Activated CD8-positive, alpha-beta memory T cell treated with anti-CD3 and anti-CD28 coated beads, Interleukin-2, amount 50 U/mL, for 24 hours (primary cell): ENCODE data around the gene FGR.

ENCODE experiments used
- DNase-seq: peaks from one replicate; pipeline ENCODE4 v3.0.0-alpha.2; 2020; ENCODE audit errors: extremely low read depth

Gene FGR

GRCh38 chr1:27600498-27601175 lies 34.3 kb downstream of the FGR start:
- DNase-seq: no peak

GRCh38 chr1:27599605-27600497 lies 35.1 kb downstream of the FGR start:
- no peak for DNase-seq

- no peak for DNase-seq
These were observed 36.0 kb downstream of the FGR start for GRCh38 chr1:27598902-27599528.

GRCh38 chr1:27598295-27598687 lies 36.7 kb downstream of the FGR start:
- DNase-seq: no peak

GRCh38 chr1:27597516-27598294 lies 37.3 kb downstream of the FGR start:
- DNase-seq: no peak

- DNase-seq: no peak
These were observed 38.0 kb downstream of the FGR start for GRCh38 chr1:27596986-27597385.

- DNase-seq: no peak
These were observed 38.7 kb downstream of the FGR start for GRCh38 chr1:27596261-27596660.

- DNase-seq: no peak
These were observed 39.4 kb downstream of the FGR start for GRCh38 chr1:27595597-27595996.

GRCh38 chr1:27594564-27595510 lies 40.1 kb downstream of the FGR start:
- no peak for DNase-seq

GRCh38 chr1:27593678-27594563 lies 41.1 kb downstream of the FGR start:
- no peak for DNase-seq

GRCh38 chr1:27592931-27593677 lies 41.9 kb downstream of the FGR start:
- no peak for DNase-seq

- no peak for DNase-seq
These were observed 42.6 kb downstream of the FGR start for GRCh38 chr1:27592232-27592930.

GRCh38 chr1:27591622-27592021 lies 43.4 kb downstream of the FGR start:
- DNase-seq: no peak

GRCh38 chr1:27590917-27591508 lies 44.0 kb downstream of the FGR start:
- DNase-seq: no peak

- no peak for DNase-seq
These were observed 45.1 kb downstream of the FGR start for GRCh38 chr1:27589841-27590426.

- no peak for DNase-seq
These were observed 45.5 kb downstream of the FGR start for GRCh38 chr1:27589441-27589840.
